A673 (cell line): Measurements from ENCODE around the gene CSGALNACT2. TPM values are rescaled to one million over a fixed set of nuclear protein-coding genes. Genes with fewer than 3 reads are reported as not detected.

Experiments used
- BruUV-seq: library from RNA; stranded (reverse); fragments of 400-500 nt; replicated peaks from 2 replicates; lab custom pipeline; 2021; lab: Mats Ljungman, UMichigan
- CTCF ChIA-PET: fragments of 300-600 bp; sonication (Branson Sonifier 250); formaldehyde crosslinking; loops from one replicate; lab custom pipeline; 2022; ENCODE audit warnings: antibody characterized with exemption; lab: Charles Lee
- POLR2A ChIA-PET: fragments of 300-600 bp; sonication (Branson Sonifier 250); formaldehyde crosslinking; loops from one replicate; lab custom pipeline; 2022; ENCODE audit warnings: antibody characterized with exemption; ENCODE audit not compliant: low non-redundant PET; lab: Charles Lee
- DNase-seq: peaks from one replicate; pipeline ENCODE4 v3.0.0-alpha.2; 2015; ENCODE audit warnings: low spot score
- H3K27ac ChIP-seq: fragments of 200-600 bp; sonication (generic); 2 replicates; pipeline ENCODE4 v1.5.1; 2016; ENCODE audit warnings: mixed run types, low read depth, mild to moderate bottlenecking, mixed read lengths, antibody characterized with exemption, low read length; ENCODE audit not compliant: poor library complexity, severe bottlenecking
- H3K27me3 ChIP-seq: fragments of 200-600 bp; sonication (generic); replicated peaks from 2 replicates; pipeline ENCODE4 v1.6.1; 2017; ENCODE audit warnings: mixed run types, low read depth, mild to moderate bottlenecking, mixed read lengths, antibody characterized with exemption, low read length; ENCODE audit not compliant: insufficient read depth, poor library complexity
- H3K36me3 ChIP-seq: fragments of 200-600 bp; sonication (generic); 2 replicates; pipeline ENCODE4 v1.6.1; 2016; ENCODE audit warnings: mixed run types, mild to moderate bottlenecking, mixed read lengths, antibody characterized with exemption, low read length; ENCODE audit not compliant: insufficient read depth, poor library complexity, severe bottlenecking
- H3K4me1 ChIP-seq: fragments of 200-600 bp; sonication (generic); 2 replicates; pipeline ENCODE4 v1.6.1; 2017; ENCODE audit warnings: mixed run types, mild to moderate bottlenecking, mixed read lengths, antibody characterized with exemption, low read length; ENCODE audit not compliant: insufficient read depth, poor library complexity, severe bottlenecking
- H3K4me3 ChIP-seq: fragments of 200-600 bp; sonication (generic); 2 replicates; pipeline ENCODE4 v1.5.1; 2016; ENCODE audit warnings: low read depth, mixed run types, mild to moderate bottlenecking, mixed read lengths, low read length; ENCODE audit not compliant: poor library complexity, severe bottlenecking
- H3K9me3 ChIP-seq: fragments of 200-600 bp; sonication (generic); 2 replicates; pipeline ENCODE4 v1.6.1; 2016; ENCODE audit warnings: mixed run types, low read depth, mild to moderate bottlenecking, mixed read lengths, antibody characterized with exemption, low read length; ENCODE audit not compliant: poor library complexity, severe bottlenecking
- CTCF ChIP-seq: fragments of 300-800, 200-600 bp; sonication (generic); conservative IDR thresholded peaks from 2 replicates; pipeline ENCODE4 v1.5.1; 2017; ENCODE audit warnings: low read depth, mild to moderate bottlenecking, antibody characterized with exemption, low read length, moderate library complexity, mixed read lengths
- EZH2 ChIP-seq: fragments of 200-600 bp; sonication (generic); IDR thresholded peaks from 2 replicates; pipeline ENCODE4 v1.6.1; 2017; ENCODE audit warnings: borderline replicate concordance, low read depth, mild to moderate bottlenecking, mixed read lengths, antibody characterized with exemption, low read length; ENCODE audit not compliant: poor library complexity, severe bottlenecking
- intact Hi-C: fragments of 100-400 bp; cut with micrococcal nuclease; formaldehyde crosslinking; loops from one replicate; pipeline ENCODE4 v1.10.0; 2022; ENCODE audit not compliant: unreplicated experiment
- total RNA-seq: library from RNA; stranded (reverse); gene quantifications from 2 replicates; pipeline ENCODE4 v1.2.3, GENCODE V29; 2021

CSGALNACT2 gene
- total RNA-seq, 1 experiment from 2014 or later = 18.6 TPM

GRCh38 chr10:43210556-43210955 is 72.3 kb downstream of the CSGALNACT2 start:
- Histone ChIP-seq H3K36me3 (no peaks in the 10 kb centered on the region), H3K27ac (no peak overlapping the region), H3K4me3 (no peak overlapping the region), H3K4me1 (no peaks in the 10 kb centered on the region), H3K9me3 (no peaks in the 10 kb centered on the region), H3K27me3 (no peaks in the 10 kb centered on the region)
- intact Hi-C loops = no loop called here
- CTCF ChIA-PET = no interaction called here
- BruUV-seq = no TSS peak
- DNase-seq = no peak
- POLR2A ChIA-PET = no interaction called here
- TF ChIP-seq EZH2 (no peak), CTCF (no peak)

- Histone ChIP-seq H3K4me3 (no peak overlapping the region), H3K4me1 (no peaks in the 10 kb centered on the region), H3K36me3 (no peaks in the 10 kb centered on the region), H3K9me3 (no peaks in the 10 kb centered on the region), H3K27ac (no peak overlapping the region), H3K27me3 (no peaks in the 10 kb centered on the region)
- DNase-seq = no peak
- intact Hi-C loops = no loop called here
- BruUV-seq = no TSS peak
- no peak for TF ChIP-seq EZH2
- TF ChIP-seq CTCF = no peak
- POLR2A ChIA-PET = no interaction called here
- CTCF ChIA-PET = no interaction called here
These were observed 72.8 kb downstream of the CSGALNACT2 start for GRCh38 chr10:43211030-43211429.

- no TSS peak for BruUV-seq
- no peak for TF ChIP-seq EZH2
- TF ChIP-seq CTCF = no peak
- ChIA-PET CTCF (no interaction called here), POLR2A (no interaction called here)
- intact Hi-C loops = no loop called here
- H3K36me3 ChIP-seq = no peaks in the 10 kb centered on the region
- no peaks in the 10 kb centered on the region for H3K9me3 ChIP-seq
- H3K27ac ChIP-seq = no peak overlapping the region
- no peak for DNase-seq
- no peak overlapping the region for H3K4me3 ChIP-seq
- H3K27me3 ChIP-seq = no peaks in the 10 kb centered on the region
- no peaks in the 10 kb centered on the region for H3K4me1 ChIP-seq
These were observed 73.3 kb downstream of the CSGALNACT2 start for GRCh38 chr10:43211431-43212042.
